Activated CD4-positive, CD25-positive, alpha-beta regulatory T cell treated with anti-CD3 and anti-CD28 coated beads, Interleukin-2, amount 50 U/mL, for 72 hours (primary cell): ENCODE measurements around the gene FUT3.
"Not testable (repeated sequence)": the region's sequence is repeated elsewhere in the genome, so short reads cannot be mapped to it uniquely, and the experiment has no call there.

Source experiments
- DNase-seq: peaks from one replicate; pipeline ENCODE4 v3.0.0; 2021

FUT3 gene

GRCh38 chr19:5851302-5851701 lies at the start of gene FUT3:
Gene FUT3 (minus strand): TSS chr19:5851449.
- no peak for DNase-seq

DNA sequence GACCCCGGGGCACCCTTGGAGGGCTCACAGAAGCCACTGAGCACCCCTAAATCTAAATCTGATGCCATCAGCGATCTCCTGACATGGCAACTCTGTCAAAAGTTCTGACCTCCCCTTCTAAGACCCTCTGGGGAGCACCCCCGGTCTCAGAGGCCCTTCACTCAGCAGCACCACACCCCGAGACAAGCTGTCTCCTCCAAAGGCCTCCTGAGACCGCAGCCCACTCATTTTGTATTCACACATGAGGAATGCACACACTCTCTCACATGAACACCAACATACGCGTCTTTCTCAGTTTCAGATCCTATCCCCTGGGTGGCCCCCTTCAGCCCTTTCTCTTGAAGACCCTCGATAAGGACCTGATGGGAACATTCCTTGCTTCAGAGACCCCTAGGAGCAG lies 49.7 kb upstream of the FUT3 start:
- DNase-seq: no peak

DNA sequence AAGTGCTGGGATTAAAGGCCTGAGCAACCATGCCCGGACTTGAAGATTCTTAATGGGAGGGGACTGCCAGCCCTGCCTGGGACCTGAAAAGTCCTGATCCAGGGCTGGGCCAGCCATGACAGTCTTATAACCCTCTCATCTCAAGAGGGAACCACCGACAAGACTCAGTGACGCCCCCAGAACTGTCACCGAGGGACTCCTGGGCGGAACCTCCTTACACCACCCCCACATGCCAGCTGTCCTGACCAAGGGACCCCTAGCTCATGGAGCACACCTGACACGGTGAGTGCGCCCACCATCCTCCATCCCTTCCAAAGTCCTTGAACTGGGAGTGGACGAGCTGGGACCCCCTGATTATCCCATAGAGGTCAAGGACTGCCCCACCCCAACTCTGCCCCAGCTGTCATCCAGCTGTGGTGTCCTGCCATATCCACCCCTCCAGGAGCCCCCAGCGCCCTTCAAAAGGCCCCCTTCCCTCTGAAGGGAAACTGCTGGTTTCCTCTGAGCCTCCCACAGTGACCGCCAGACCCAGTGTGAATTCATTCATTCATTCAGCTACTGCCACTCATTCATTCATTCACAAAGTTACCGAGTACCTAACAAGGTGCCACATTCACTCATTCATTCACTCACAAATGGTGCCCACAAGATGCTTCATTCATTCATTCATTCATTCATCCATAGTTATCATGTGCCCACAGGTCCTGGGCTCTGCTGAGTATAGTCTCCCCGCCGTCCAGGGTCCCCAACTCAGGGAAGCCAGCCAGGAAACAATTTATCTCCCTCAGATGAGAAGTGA lies 48.7 kb upstream of the FUT3 start:
- no peak for DNase-seq

- no peak for DNase-seq
These were observed 46.1 kb upstream of the FUT3 start for GRCh38 chr19:5897189-5897969.

DNA sequence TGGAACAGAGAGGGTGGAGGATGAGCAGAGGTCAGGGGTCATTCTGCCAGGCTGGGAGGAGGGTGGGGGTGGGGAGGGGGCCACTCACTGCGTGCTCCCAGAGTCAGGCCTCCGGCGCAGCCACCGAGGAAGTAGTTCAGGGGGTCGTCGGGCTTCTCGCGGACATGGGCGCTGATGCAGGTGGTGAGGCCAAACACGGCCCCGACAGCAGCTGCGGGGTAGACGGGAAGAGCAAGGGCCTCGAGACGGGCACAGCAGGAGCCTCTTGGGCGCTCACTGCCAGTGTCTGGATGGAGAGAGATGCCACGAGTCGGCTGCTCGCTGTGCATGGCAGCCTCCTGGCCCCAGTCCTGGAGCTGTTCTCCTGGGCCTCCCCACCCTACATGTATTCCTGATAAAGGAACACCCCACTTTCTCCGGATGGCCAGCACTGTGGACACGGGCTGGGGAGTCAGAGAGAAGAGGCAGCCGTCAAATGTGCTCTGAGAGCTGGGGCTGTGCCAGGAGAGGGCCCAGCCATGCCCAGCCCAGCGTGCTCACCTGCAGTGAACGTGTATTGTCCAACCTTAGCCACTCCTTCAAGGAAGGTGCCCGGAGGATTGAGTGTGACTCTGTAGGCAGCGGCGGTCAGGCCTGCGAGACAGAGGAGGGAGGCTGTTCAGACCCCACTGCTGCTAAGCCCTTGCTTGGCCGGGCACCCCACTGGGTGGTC lies 45.3 kb upstream of the FUT3 start:
- no peak for DNase-seq

GRCh38 chr19:5895890-5896289 lies 44.6 kb upstream of the FUT3 start:
- no peak for DNase-seq

- no peak for DNase-seq
These were observed 44.2 kb upstream of the FUT3 start for GRCh38 chr19:5895409-5895808.

- no peak for DNase-seq
These were observed 43.6 kb upstream of the FUT3 start for GRCh38 chr19:5894704-5895349.

- no peak for DNase-seq
These were observed 42.9 kb upstream of the FUT3 start for GRCh38 chr19:5893907-5894703.

DNA sequence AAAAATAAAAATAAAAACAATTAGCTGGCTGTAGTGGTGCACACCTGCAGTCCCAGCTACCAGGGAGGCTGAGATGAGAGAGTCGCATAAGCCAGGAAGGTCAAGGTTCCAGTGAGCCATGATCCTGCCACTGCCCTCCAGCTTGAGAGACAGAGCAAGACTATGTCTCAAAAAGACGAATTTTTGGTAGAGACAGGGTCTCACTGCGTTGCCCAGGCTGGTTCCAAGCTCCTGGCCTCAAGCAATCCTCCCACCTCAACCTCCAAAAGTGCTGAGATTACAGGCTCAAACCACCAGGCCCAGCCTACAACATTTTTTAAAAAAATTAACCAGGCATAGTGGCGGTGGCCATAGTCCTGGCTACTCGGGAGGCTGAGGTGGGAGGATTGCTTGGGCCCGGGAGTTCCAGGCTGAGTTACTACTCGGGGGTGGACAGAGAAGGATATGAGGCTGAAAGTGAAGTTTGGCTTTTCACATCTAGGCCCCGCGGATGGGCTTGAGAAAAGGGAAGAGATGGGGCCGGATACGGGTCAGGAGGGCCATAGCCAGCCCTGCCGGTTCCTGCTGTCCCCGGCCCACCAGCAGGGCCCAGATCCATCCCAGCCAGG lies 42.2 kb upstream of the FUT3 start:
- no peak for DNase-seq

GRCh38 chr19:5892772-5893275 lies 41.6 kb upstream of the FUT3 start:
- DNase-seq: no peak

DNA sequence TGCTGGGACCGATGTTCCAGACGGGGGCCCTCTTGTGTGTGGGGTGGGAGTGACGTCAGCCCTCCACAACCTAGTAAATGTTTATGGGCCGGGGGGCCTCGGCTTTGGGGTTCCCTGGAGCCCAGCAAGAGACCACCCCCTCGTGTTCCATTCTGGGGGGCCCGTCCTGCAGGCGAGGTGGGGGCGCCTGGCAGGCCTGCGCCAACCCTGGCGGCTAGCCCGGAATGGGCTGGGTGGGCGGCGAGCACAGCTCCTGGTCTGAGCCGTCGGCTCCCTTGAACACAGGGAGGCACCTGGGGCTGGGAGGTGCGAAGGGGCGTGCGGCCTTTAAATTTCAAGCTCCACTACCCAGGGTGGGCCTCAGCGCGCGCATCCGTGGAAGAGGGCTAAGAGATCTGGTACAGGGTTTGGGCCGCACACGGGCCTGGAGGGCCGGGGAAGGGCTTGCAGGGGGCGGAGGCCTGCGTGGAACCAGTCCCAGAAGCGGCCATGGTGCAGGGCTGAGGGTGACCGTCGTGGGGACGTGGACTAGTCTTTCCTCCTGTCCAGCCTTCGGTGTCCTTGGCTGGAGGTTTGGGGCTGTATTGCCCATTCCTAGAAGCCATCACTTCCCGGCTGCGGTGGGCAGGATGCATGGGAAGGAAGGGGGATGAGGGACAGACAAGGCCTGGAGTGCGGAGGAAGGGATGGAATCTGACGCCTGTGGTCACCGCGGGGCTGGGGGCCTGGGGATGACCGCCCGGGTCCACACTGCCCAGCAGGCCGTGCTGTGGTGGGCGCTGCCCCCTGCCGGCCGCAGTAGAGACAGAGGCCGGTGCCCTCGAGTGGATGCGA lies 40.9 kb upstream of the FUT3 start:
- no peak for DNase-seq

- DNase-seq: no peak
These were observed 40.3 kb upstream of the FUT3 start for GRCh38 chr19:5891572-5891937.

DNA sequence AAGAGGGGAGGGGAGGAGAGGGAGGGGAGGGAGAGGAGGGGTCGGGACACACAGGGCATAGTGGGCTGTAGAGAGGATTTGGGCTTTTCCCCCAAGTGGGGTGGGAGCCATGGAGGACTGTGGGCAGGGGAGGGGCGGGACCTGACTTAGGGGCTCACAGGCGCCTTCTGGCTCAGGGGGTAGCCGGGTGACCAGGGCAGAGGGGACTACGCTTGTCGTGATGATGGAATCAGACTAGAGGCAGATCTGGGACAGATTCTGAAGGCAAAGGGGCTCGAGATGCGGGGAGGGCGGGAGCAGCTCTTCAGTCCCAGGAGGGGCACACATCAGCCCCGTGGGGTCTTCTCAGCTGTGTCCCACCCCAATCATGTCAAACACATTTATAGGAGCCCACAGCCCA lies 38.9 kb upstream of the FUT3 start:
- no peak for DNase-seq

GRCh38 chr19:5889288-5889971 lies 38.2 kb upstream of the FUT3 start:
- DNase-seq: no peak

DNA sequence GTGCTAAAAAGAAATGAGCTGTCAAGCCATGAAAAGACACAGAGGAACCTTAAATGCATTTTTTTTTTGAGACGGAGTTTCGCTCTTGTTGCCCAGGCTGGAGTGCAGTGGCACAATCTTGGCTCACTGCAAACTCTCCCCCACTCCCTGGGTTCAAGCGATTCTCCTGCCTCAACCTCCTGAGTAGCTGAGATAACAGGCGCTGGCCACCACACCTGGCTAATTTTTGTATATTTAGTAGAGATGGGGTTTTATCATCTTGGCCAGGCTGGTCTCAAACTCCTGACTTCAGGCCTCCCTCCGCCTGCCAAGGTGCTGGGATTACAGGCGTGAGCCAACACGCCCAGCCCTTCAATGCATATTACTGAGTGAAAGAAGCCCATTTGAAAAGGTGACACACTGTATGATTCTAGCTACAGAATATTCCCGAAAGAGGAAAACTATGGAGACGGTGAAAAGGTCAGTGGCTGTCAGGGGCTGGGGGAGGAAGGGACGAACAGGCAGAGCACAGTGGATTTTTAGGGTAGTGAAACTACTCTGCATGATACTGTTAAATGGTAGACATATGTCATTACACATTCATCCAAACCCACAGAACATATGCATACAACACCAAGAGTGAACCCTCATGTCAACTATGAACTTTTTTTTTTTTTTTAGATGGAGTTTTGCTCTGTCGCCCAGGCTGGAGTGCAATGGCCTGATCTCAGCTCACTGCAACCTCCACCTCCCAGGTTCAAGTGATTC lies 33.0 kb upstream of the FUT3 start:
- DNase-seq: not testable (repeated sequence)

DNA sequence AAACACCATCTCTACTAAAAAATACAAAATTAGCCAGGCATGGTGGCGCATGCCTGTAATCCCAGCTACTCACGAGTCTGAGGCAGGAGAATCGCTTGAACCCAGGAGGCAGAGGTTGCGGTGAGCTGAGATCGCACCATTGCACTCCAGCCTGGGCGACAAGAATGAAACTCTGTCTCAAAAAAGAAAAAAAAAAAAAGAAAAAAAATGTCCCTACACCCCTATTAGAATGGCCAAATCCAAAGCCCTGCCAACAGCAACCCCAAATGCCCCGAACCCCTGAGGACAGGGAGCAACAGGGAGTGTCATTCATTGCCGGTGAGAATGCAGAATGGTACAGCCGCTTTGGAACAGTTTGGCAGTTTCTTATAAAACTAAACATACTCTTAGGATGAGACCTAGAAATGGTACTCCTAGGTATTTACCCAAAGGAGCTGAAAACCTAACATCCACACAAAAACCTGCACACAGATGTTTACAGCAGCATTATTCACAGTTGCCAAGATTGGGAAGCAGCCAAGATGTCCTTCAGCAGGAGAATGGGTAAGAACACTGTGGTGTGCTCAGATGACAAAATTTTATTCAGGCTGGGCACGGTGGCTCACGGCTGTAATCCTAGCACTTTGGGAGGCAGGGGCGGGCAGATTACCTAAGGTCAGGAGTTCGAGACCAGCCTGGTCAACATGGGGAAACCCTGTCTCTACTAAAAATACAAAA lies 32.1 kb upstream of the FUT3 start:
- DNase-seq: not testable (repeated sequence)

DNA sequence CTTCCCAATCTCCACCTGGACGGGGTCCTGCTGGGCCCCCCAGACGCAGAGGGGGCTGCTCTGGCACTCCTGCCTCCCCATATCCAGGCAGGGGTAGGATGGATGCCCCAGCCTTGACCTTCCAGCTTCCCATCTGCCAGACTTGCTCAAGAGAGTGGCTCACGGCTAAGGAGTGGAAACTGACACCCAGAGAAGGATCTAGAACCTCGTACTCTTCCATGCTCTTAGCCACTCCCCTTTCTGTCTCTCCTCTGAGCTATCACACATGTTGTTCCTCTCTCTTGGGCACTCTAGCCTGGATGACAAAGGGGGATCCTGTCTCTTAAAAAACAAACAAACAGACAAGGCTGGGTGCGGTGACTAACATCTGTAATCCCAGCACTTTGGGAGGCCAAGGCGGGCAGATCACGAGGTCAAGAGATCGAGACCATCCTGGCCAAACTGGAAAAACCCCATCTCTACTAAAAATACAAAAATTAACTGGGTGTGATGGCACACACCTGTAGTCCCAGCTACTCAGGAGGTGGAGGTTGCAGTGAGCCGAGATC lies 31.2 kb upstream of the FUT3 start:
- no peak for DNase-seq
